Measurements from ENCODE around the gene SOX14. TPM values are rescaled to one million over a fixed set of nuclear protein-coding genes. Genes with fewer than 3 reads are reported as not detected.
A peak's percentile ranks its signal among the peaks of the same experiment; 100 is the strongest.

SOX14 gene
- total and polyA plus RNA-seq, 7 experiments from 2014 or later = not detected

GRCh38 chr3:137764563-137765309 is 621 bp downstream of the SOX14 start:
- no peak overlapping the region for H3K4me3 Mint-ChIP-seq
- no peak overlapping the region for H3K27ac Mint-ChIP-seq
- Histone ChIP-seq H3K27me3 (ENCODE audit: control insufficient read depth in 2 of 2, insufficient read depth in 2 of 2, low read length in 2 of 2) (peaks cover 4 to 5% of the 10 kb centered on the region in 2 donors), H3K9me3 (ENCODE audit: control insufficient read depth in 2 of 3, low read length in 3 of 3) (no peaks in the 10 kb centered on the region), H3K4me3 (ENCODE audit: low read length) (no peak overlapping the region), H3K27ac (ENCODE audit: low read depth, low read length) (no peak overlapping the region), H3K36me3 (ENCODE audit: control insufficient read depth in 2 of 3, insufficient read depth in 3 of 3, low read length in 3 of 3) (no peaks in the 10 kb centered on the region), H3K4me1 (ENCODE audit: control insufficient read depth in 2 of 2, insufficient read depth in 2 of 2, low read length in 2 of 2) (no peaks in the 10 kb centered on the region)
- POLR2A ChIA-PET = no interaction called here
- peaks cover 0 to 16% (median 0%) of the 10 kb centered on the region in 5 donors for H3K36me3 Mint-ChIP-seq
- peaks cover 70 to 93% (median 87%) of the 10 kb centered on the region in 5 donors for H3K27me3 Mint-ChIP-seq
- H3K4me1 Mint-ChIP-seq = peaks cover 0 to 14% (median 4%) of the 10 kb centered on the region in 7 donors
- DNase-seq (no peak), ATAC-seq (no peak)
- CTCF ChIA-PET = interaction anchor here (0.7 kb wide), 1 partner anchor 15 kb away, joined by 3 read pairs; no protein-coding TSS in a partner anchor
- intact Hi-C loops (cut with micrococcal nuclease) = loop anchor here in 1 of 2 donors (5.0 kb wide), 1 partner anchor 1183 kb away; the partner anchor contains the start of genes FOXL2 and FOXL2NB
- peaks cover 0 to 10% (median 0%) of the 10 kb centered on the region in 11 donors for H3K9me3 Mint-ChIP-seq

- DNase-seq = no peak
- Mint-ChIP-seq H3K4me3 (no peak overlapping the region), H3K9me3 (peaks cover 0 to 10% (median 0%) of the 10 kb centered on the region in 11 donors), H3K27me3 (peaks cover 68 to 95% (median 90%) of the 10 kb centered on the region in 5 donors), H3K36me3 (peaks cover 0 to 16% (median 0%) of the 10 kb centered on the region in 5 donors), H3K27ac (peak overlapping the region in 1 of 9 donors; percentile 50), H3K4me1 (peaks cover 0 to 17% (median 8%) of the 10 kb centered on the region in 7 donors)
- CTCF ChIA-PET = no interaction called here
- no peaks in the 10 kb centered on the region for H3K36me3 ChIP-seq (ENCODE audit: control insufficient read depth in 2 of 3, insufficient read depth in 3 of 3, low read length in 3 of 3)
- H3K27me3 ChIP-seq (ENCODE audit: control insufficient read depth in 2 of 2, insufficient read depth in 2 of 2, low read length in 2 of 2) = peaks cover 4 to 8% of the 10 kb centered on the region in 2 donors
- intact Hi-C loops (cut with micrococcal nuclease) = loop anchor here in 1 of 2 donors (5.0 kb wide), 1 partner anchor 1182 kb away; the partner anchor contains the start of genes FOXL2 and FOXL2NB
- H3K9me3 ChIP-seq (ENCODE audit: control insufficient read depth in 2 of 3, low read length in 3 of 3) = no peaks in the 10 kb centered on the region
- peak; percentile 27 for ATAC-seq
- H3K4me3 ChIP-seq (ENCODE audit: low read length) = no peak overlapping the region
- POLR2A ChIA-PET = no interaction called here
- no peak overlapping the region for H3K27ac ChIP-seq (ENCODE audit: low read depth, low read length)
- no peaks in the 10 kb centered on the region for H3K4me1 ChIP-seq (ENCODE audit: control insufficient read depth in 2 of 2, insufficient read depth in 2 of 2, low read length in 2 of 2)
Measured at GRCh38 chr3:137765310-137766033, 1.4 kb downstream of the SOX14 start.

GRCh38 chr3:137766041-137766875 is 2.1 kb downstream of the SOX14 start:
- Mint-ChIP-seq H3K4me3 (no peak overlapping the region), H3K4me1 (peaks cover 0 to 17% (median 8%) of the 10 kb centered on the region in 7 donors), H3K27me3 (peaks cover 62 to 95% (median 84%) of the 10 kb centered on the region in 5 donors), H3K36me3 (peaks cover 0 to 11% (median 0%) of the 10 kb centered on the region in 5 donors), H3K9me3 (peaks cover 0 to 5% (median 0%) of the 10 kb centered on the region in 11 donors), H3K27ac (peak overlapping the region in 1 of 9 donors; percentile 1)
- no peak for DNase-seq
- POLR2A ChIA-PET = no interaction called here
- H3K36me3 ChIP-seq (ENCODE audit: control insufficient read depth in 2 of 3, insufficient read depth in 3 of 3, low read length in 3 of 3) = no peaks in the 10 kb centered on the region
- peaks cover 4 to 8% of the 10 kb centered on the region in 2 donors for H3K27me3 ChIP-seq (ENCODE audit: control insufficient read depth in 2 of 2, insufficient read depth in 2 of 2, low read length in 2 of 2)
- intact Hi-C loops (cut with micrococcal nuclease) = loop anchor here in 1 of 2 donors (5.0 kb wide), 1 partner anchor 1181 kb away; the partner anchor contains the start of genes FOXL2 and FOXL2NB
- no peak for ATAC-seq
- H3K4me1 ChIP-seq (ENCODE audit: control insufficient read depth in 2 of 2, insufficient read depth in 2 of 2, low read length in 2 of 2) = no peaks in the 10 kb centered on the region
- H3K27ac ChIP-seq (ENCODE audit: low read depth, low read length) = no peak overlapping the region
- H3K4me3 ChIP-seq (ENCODE audit: low read length) = no peak overlapping the region
- CTCF ChIA-PET = no interaction called here
- no peaks in the 10 kb centered on the region for H3K9me3 ChIP-seq (ENCODE audit: control insufficient read depth in 2 of 3, low read length in 3 of 3)

GRCh38 chr3:137766876-137767537 is 2.9 kb downstream of the SOX14 start:
- Mint-ChIP-seq H3K9me3 (peaks cover 0 to 5% (median 0%) of the 10 kb centered on the region in 11 donors), H3K4me3 (peak overlapping the region in 2 of 10 donors; percentile 48 to 58), H3K27me3 (peaks cover 65 to 95% (median 84%) of the 10 kb centered on the region in 5 donors), H3K36me3 (peaks cover 0 to 8% (median 0%) of the 10 kb centered on the region in 5 donors), H3K27ac (no peak overlapping the region), H3K4me1 (peaks cover 4 to 22% (median 14%) of the 10 kb centered on the region in 7 donors)
- peaks cover 0 to 3% of the 10 kb centered on the region in 2 donors for H3K4me1 ChIP-seq (ENCODE audit: control insufficient read depth in 2 of 2, insufficient read depth in 2 of 2, low read length in 2 of 2)
- POLR2A ChIA-PET = no interaction called here
- H3K36me3 ChIP-seq (ENCODE audit: control insufficient read depth in 2 of 3, insufficient read depth in 3 of 3, low read length in 3 of 3) = no peaks in the 10 kb centered on the region
- H3K9me3 ChIP-seq (ENCODE audit: control insufficient read depth in 2 of 3, low read length in 3 of 3) = no peaks in the 10 kb centered on the region
- ATAC-seq (no peak), DNase-seq (no peak)
- intact Hi-C loops (cut with micrococcal nuclease) = loop anchor here in 1 of 2 donors (5.0 kb wide), 1 partner anchor 1180 kb away; the partner anchor contains the start of genes FOXL2 and FOXL2NB
- H3K4me3 ChIP-seq (ENCODE audit: low read length) = no peak overlapping the region
- CTCF ChIA-PET = no interaction called here
- H3K27me3 ChIP-seq (ENCODE audit: control insufficient read depth in 2 of 2, insufficient read depth in 2 of 2, low read length in 2 of 2) = peaks cover 4 to 12% of the 10 kb centered on the region in 2 donors
- H3K27ac ChIP-seq (ENCODE audit: low read depth, low read length) = no peak overlapping the region

GRCh38 chr3:137767538-137768360 is 3.6 kb downstream of the SOX14 start:
- Histone ChIP-seq H3K4me1 (ENCODE audit: control insufficient read depth in 2 of 2, insufficient read depth in 2 of 2, low read length in 2 of 2) (peaks cover 0 to 3% of the 10 kb centered on the region in 2 donors), H3K27ac (ENCODE audit: low read depth, low read length) (no peak overlapping the region), H3K9me3 (ENCODE audit: control insufficient read depth in 2 of 3, low read length in 3 of 3) (no peaks in the 10 kb centered on the region), H3K4me3 (ENCODE audit: low read length) (no peak overlapping the region), H3K27me3 (ENCODE audit: control insufficient read depth in 2 of 2, insufficient read depth in 2 of 2, low read length in 2 of 2) (peaks cover 4 to 19% of the 10 kb centered on the region in 2 donors), H3K36me3 (ENCODE audit: control insufficient read depth in 2 of 3, insufficient read depth in 3 of 3, low read length in 3 of 3) (no peaks in the 10 kb centered on the region)
- ChIA-PET POLR2A (no interaction called here), CTCF (no interaction called here)
- H3K27ac Mint-ChIP-seq = no peak overlapping the region
- intact Hi-C loops (cut with micrococcal nuclease) = loop anchor here in 1 of 2 donors (5.0 kb wide), 1 partner anchor 1180 kb away; the partner anchor contains the start of genes FOXL2 and FOXL2NB
- peaks cover 65 to 95% (median 84%) of the 10 kb centered on the region in 5 donors for H3K27me3 Mint-ChIP-seq
- peaks cover 4 to 26% (median 14%) of the 10 kb centered on the region in 7 donors for H3K4me1 Mint-ChIP-seq
- H3K36me3 Mint-ChIP-seq = peaks cover 0 to 11% (median 0%) of the 10 kb centered on the region in 5 donors
- ATAC-seq (no peak), DNase-seq (no peak)
- peaks cover 0 to 5% (median 0%) of the 10 kb centered on the region in 11 donors for H3K9me3 Mint-ChIP-seq
- H3K4me3 Mint-ChIP-seq = peak overlapping the region in 4 of 10 donors; percentile 20 to 58 (median 38)

All from naive thymus-derived CD4-positive, alpha-beta T cell (primary cell).